Measurements from ENCODE around the gene PLVAP.
"Not testable (repeated sequence)": the region's sequence is repeated elsewhere in the genome, so short reads cannot be mapped to it uniquely, and the experiment has no call there.

Gene PLVAP

GRCh38 chr19:17402982-17403855 lies 26.1 kb upstream of the PLVAP start:
- in situ Hi-C loops (cut with MboI; ENCODE audit: low sequenced_read_pairs), result no loop called here

GRCh38 chr19:17401628-17402027 lies 24.5 kb upstream of the PLVAP start:
- in situ Hi-C loops (cut with MboI; ENCODE audit: low sequenced_read_pairs), result no loop called here

GRCh38 chr19:17398902-17399527 lies 21.9 kb upstream of the PLVAP start:
- in situ Hi-C loops (cut with MboI; ENCODE audit: low sequenced_read_pairs), result no loop called here

GRCh38 chr19:17394891-17395415 lies 17.8 kb upstream of the PLVAP start:
- in situ Hi-C loops (cut with MboI; ENCODE audit: low sequenced_read_pairs), result no loop called here

GRCh38 chr19:17393914-17394313 lies 16.8 kb upstream of the PLVAP start, which contains the start of gene CCDC194:
CCDC194 (minus strand) TSS chr19:17394196; CDS start chr19:17394158, 38 bp downstream.
- in situ Hi-C loops (cut with MboI; ENCODE audit: low sequenced_read_pairs), result no loop called here

GRCh38 chr19:17393002-17393401 lies 15.9 kb upstream of the PLVAP start:
- in situ Hi-C loops (cut with MboI; ENCODE audit: low sequenced_read_pairs), result no loop called here

GRCh38 chr19:17391371-17392151 lies 14.4 kb upstream of the PLVAP start:
- in situ Hi-C loops (cut with MboI; ENCODE audit: low sequenced_read_pairs), result no loop called here

GRCh38 chr19:17390665-17391370 lies 13.7 kb upstream of the PLVAP start:
- in situ Hi-C loops (cut with MboI; ENCODE audit: low sequenced_read_pairs), result no loop called here

- in situ Hi-C loops (cut with MboI; ENCODE audit: low sequenced_read_pairs), result no loop called here
Observed at GRCh38 chr19:17389957-17390664, 13.0 kb upstream of the PLVAP start.

- in situ Hi-C loops (cut with MboI; ENCODE audit: low sequenced_read_pairs), result no loop called here
Observed at GRCh38 chr19:17389288-17389687, 12.1 kb upstream of the PLVAP start.

- in situ Hi-C loops (cut with MboI; ENCODE audit: low sequenced_read_pairs), result no loop called here
Observed at GRCh38 chr19:17385878-17386611, 8.9 kb upstream of the PLVAP start.

GRCh38 chr19:17380426-17381138 lies 3.4 kb upstream of the PLVAP start:
- in situ Hi-C loops (cut with MboI; ENCODE audit: low sequenced_read_pairs), result no loop called here

- in situ Hi-C loops (cut with MboI; ENCODE audit: low sequenced_read_pairs), result no loop called here
Observed at GRCh38 chr19:17379221-17379631, 2.1 kb upstream of the PLVAP start.

- in situ Hi-C loops (cut with MboI; ENCODE audit: low sequenced_read_pairs), result no loop called here
Observed at GRCh38 chr19:17378271-17378670, 1.1 kb upstream of the PLVAP start.

GRCh38 chr19:17370026-17370587 lies 7.0 kb downstream of the PLVAP start:
- in situ Hi-C loops (cut with MboI; ENCODE audit: low sequenced_read_pairs), result no loop called here

- in situ Hi-C loops (cut with MboI; ENCODE audit: low sequenced_read_pairs), result no loop called here
Observed at GRCh38 chr19:17365361-17365760, 11.8 kb downstream of the PLVAP start.

GRCh38 chr19:17363852-17364605 lies 13.1 kb downstream of the PLVAP start:
- in situ Hi-C loops (cut with MboI; ENCODE audit: low sequenced_read_pairs), result not testable (repeated sequence)

Measured in HL-60/S4 treated with phorbol 12-myristate 13-acetate at 8.2 ng/mL for 4 days and 3 days (cell line).